Activated T-cell treated with anti-CD3 and anti-CD28 coated beads, Interleukin-2, amount 50 U/mL, for 48 hours (primary cell): ENCODE data around the gene KRT80.

Experiments used
- DNase-seq, 2 experiments: peaks; one replicate each; pipeline ENCODE4 v3.0.0-alpha.2; 2020

The KRT80 gene

GRCh38 chr12:52178443-52178842, 13.4 kb downstream of the KRT80 start:
- no peak for DNase-seq

- no peak for DNase-seq
Measured at GRCh38 chr12:52175371-52176350, 16.2 kb downstream of the KRT80 start.

- DNase-seq: no peak
Measured at GRCh38 chr12:52173526-52173925, 18.3 kb downstream of the KRT80 start.

- no peak for DNase-seq
Measured at GRCh38 chr12:52172956-52173355, 18.9 kb downstream of the KRT80 start.

- DNase-seq: peak; percentile 35 to 53
Measured at GRCh38 chr12:52171950-52172512, 19.8 kb downstream of the KRT80 start.

- no peak for DNase-seq
Measured at GRCh38 chr12:52170827-52171226, 21.0 kb downstream of the KRT80 start.

- no peak for DNase-seq
Measured at GRCh38 chr12:52169886-52170285, 21.9 kb downstream of the KRT80 start.

GRCh38 chr12:52168019-52168717, 23.6 kb downstream of the KRT80 start:
- no peak for DNase-seq

GRCh38 chr12:52167526-52167925, 24.3 kb downstream of the KRT80 start:
- DNase-seq: no peak

GRCh38 chr12:52166672-52167071, 25.1 kb downstream of the KRT80 start:
- DNase-seq: no peak

- DNase-seq: no peak
Measured at GRCh38 chr12:52165096-52165855, 26.5 kb downstream of the KRT80 start.

- no peak for DNase-seq
Measured at GRCh38 chr12:52164624-52165023, 27.2 kb downstream of the KRT80 start.

- no peak for DNase-seq
Measured at GRCh38 chr12:52162981-52163380, 28.8 kb downstream of the KRT80 start.

- no peak for DNase-seq
Measured at GRCh38 chr12:52160200-52160599, 31.6 kb downstream of the KRT80 start.

- DNase-seq: no peak
Measured at GRCh38 chr12:52157566-52158150, 34.2 kb downstream of the KRT80 start.

GRCh38 chr12:52156757-52157565, 34.9 kb downstream of the KRT80 start:
- DNase-seq: peak; percentile 84 to 85

- DNase-seq: no peak
Measured at GRCh38 chr12:52156311-52156710, 35.5 kb downstream of the KRT80 start.

- no peak for DNase-seq
Measured at GRCh38 chr12:52155048-52155868, 36.6 kb downstream of the KRT80 start.

GRCh38 chr12:52152905-52153317, 38.9 kb downstream of the KRT80 start:
- DNase-seq: no peak
